GM12891 (cell line): Measurements from ENCODE around the gene HLCS.

Experiments used
- PAX5 ChIP-seq: IDR thresholded peaks from 2 replicates; pipeline ENCODE4 v1.6.1; 2011; ENCODE audit warnings: low read length, moderate library complexity, mild to moderate bottlenecking; ENCODE audit not compliant: insufficient read depth, severe bottlenecking
- POLR2A ChIP-seq: IDR thresholded peaks from 2 replicates; pipeline ENCODE4 v1.6.1; 2011; ENCODE audit warnings: low read depth, low read length, control low read depth
- POLR2AphosphoS5 ChIP-seq: IDR thresholded peaks from 2 replicates; pipeline ENCODE4 v1.6.1; 2011; ENCODE audit warnings: low read depth, low read length, control low read depth
- POU2F2 ChIP-seq: IDR thresholded peaks from 2 replicates; pipeline ENCODE4 v1.6.1; 2011; ENCODE audit warnings: low read depth, mild to moderate bottlenecking, control low read depth, low read length, moderate library complexity
- SPI1 ChIP-seq: IDR thresholded peaks from 2 replicates; pipeline ENCODE4 v1.6.1; 2011; ENCODE audit warnings: low read depth, low read length, control low read depth
- TAF1 ChIP-seq: IDR thresholded peaks from 2 replicates; pipeline ENCODE4 v1.6.1; 2011; ENCODE audit warnings: low read depth, low read length, control low read depth

- TF ChIP-seq POLR2AphosphoS5 = no peak
- no peak for TF ChIP-seq SPI1
- TF ChIP-seq POLR2A = no peak
- TF ChIP-seq TAF1 = no peak
- no peak for TF ChIP-seq POU2F2
- TF ChIP-seq PAX5 = no peak
Measured at GRCh38 chr21:37005548-37006485, 39.3 kb upstream of the HLCS start.
